GM21825 (cell line): ENCODE measurements around the gene CCDC61.

Source experiments
- ATAC-seq: cut with Tn5 transposase; IDR thresholded peaks from one replicate; pipeline ENCODE4 v1.9.1; 2021; ENCODE audit warnings: mild to moderate bottlenecking, moderate library complexity; ENCODE audit not compliant: unreplicated experiment

The CCDC61 gene

GRCh38 chr19:46036744-46037128 lies 41.5 kb downstream of the CCDC61 start:
- ATAC-seq: no peak

- no peak for ATAC-seq
These were observed 44.9 kb downstream of the CCDC61 start for GRCh38 chr19:46040125-46040524.

GRCh38 chr19:46040952-46041500 lies 45.8 kb downstream of the CCDC61 start, which contains the start of gene IGFL4:
Gene IGFL4 (minus strand): TSS chr19:46041002. CDS start chr19:46040962, 40 bp downstream.
- no peak for ATAC-seq

GRCh38 chr19:46042252-46042883 lies 47.1 kb downstream of the CCDC61 start:
- no peak for ATAC-seq

GRCh38 chr19:46043519-46043918 lies 48.3 kb downstream of the CCDC61 start:
- ATAC-seq: no peak

GRCh38 chr19:46049597-46049996 lies 54.3 kb downstream of the CCDC61 start:
- ATAC-seq: no peak

- ATAC-seq: no peak
These were observed 57.6 kb downstream of the CCDC61 start for GRCh38 chr19:46052896-46053295.

- ATAC-seq: no peak
These were observed 61.3 kb downstream of the CCDC61 start for GRCh38 chr19:46056536-46056935.

- no peak for ATAC-seq
These were observed 63.5 kb downstream of the CCDC61 start for GRCh38 chr19:46058778-46059177.

GRCh38 chr19:46060012-46060411 lies 64.7 kb downstream of the CCDC61 start:
- ATAC-seq: no peak

GRCh38 chr19:46063201-46063600 lies 67.9 kb downstream of the CCDC61 start:
- no peak for ATAC-seq

GRCh38 chr19:46065486-46066071 lies 70.3 kb downstream of the CCDC61 start:
- ATAC-seq: no peak

GRCh38 chr19:46066471-46066870 lies 71.2 kb downstream of the CCDC61 start:
- no peak for ATAC-seq

- ATAC-seq: no peak
These were observed 72.4 kb downstream of the CCDC61 start for GRCh38 chr19:46067691-46068090.
